Activated CD4-positive, alpha-beta memory T cell treated with anti-CD3 and anti-CD28 coated beads for 36 hours (primary cell): ENCODE measurements around the gene PITPNM3. TPM values are rescaled to one million over a fixed set of nuclear protein-coding genes. Genes with fewer than 3 reads are reported as not detected.

Experiments used
- CTCF ChIA-PET: fragments of 350-600 bp; sonication (Branson Sonifier 250); formaldehyde crosslinking; loops from one replicate; lab custom pipeline; 2021; ENCODE audit warnings: antibody characterized with exemption, inconsistent platforms; lab: Charles Lee
- POLR2A ChIA-PET: fragments of 350-600 bp; sonication (Branson Sonifier 250); formaldehyde crosslinking; loops from one replicate; lab custom pipeline; 2021; ENCODE audit warnings: antibody characterized with exemption; lab: Charles Lee
- DNase-seq: peaks from one replicate; pipeline ENCODE4 v3.0.0-alpha.2; 2020
- H3K27ac Mint-ChIP-seq: one replicate; pipeline ENCODE4 v1.8.0; 2021; ENCODE audit warnings: mixed read lengths
- H3K27me3 Mint-ChIP-seq: one replicate; pipeline ENCODE4 v1.8.0; 2021; ENCODE audit warnings: mixed read lengths
- H3K36me3 Mint-ChIP-seq: one replicate; pipeline ENCODE4 v1.8.0; 2021; ENCODE audit warnings: mixed read lengths
- H3K4me1 Mint-ChIP-seq: one replicate; pipeline ENCODE4 v1.8.0; 2021; ENCODE audit warnings: low read depth, mixed read lengths
- H3K4me3 Mint-ChIP-seq: one replicate; pipeline ENCODE4 v1.8.0; 2021; ENCODE audit warnings: mild to moderate bottlenecking, mixed read lengths
- H3K9me3 Mint-ChIP-seq: one replicate; pipeline ENCODE4 v1.8.0; 2021; ENCODE audit warnings: mixed read lengths
- intact Hi-C: fragments of 100-400 bp; cut with micrococcal nuclease; formaldehyde crosslinking; loops from one replicate; pipeline ENCODE4 v1.15.1; 2023
- total RNA-seq, 2 experiments: library from RNA; stranded (reverse); gene quantifications; one replicate each; pipeline ENCODE4 v1.2.3, GENCODE V29; 2021

The PITPNM3 gene
- total RNA-seq, 2 experiments from 2014 or later = 0.41 to 0.48 TPM

DNA sequence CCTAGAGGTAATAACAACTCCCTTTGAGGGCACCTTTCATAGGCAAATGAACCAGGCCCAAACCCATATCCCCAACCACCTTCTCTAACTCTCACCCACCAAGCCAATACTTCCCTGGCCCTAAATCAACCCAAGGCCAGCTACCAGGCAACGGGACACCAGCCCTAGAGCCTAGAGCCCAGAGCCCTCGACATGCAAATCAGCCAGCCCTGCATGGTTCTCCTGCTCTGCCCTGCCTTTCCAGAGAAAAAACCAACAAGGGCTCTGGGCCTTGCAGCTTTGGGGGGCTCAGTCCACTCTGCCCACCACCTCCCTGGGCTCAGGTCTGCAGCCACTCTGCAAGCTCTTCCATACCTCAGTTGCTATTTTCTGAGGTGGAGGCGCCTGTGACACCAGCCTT is 55.0 kb downstream of the PITPNM3 start:
- no peak overlapping the region for H3K27ac Mint-ChIP-seq
- no peaks in the 10 kb centered on the region for H3K9me3 Mint-ChIP-seq
- POLR2A ChIA-PET = interaction anchor here (0.7 kb wide), 1 partner anchor 141 kb away, joined by 3 read pairs; no protein-coding TSS in a partner anchor
- H3K4me1 Mint-ChIP-seq = peaks cover 4% of the 10 kb centered on the region
- no peaks in the 10 kb centered on the region for H3K27me3 Mint-ChIP-seq
- no peak for DNase-seq
- H3K36me3 Mint-ChIP-seq = no peaks in the 10 kb centered on the region
- intact Hi-C loops = no loop called here
- CTCF ChIA-PET = no interaction called here
- no peak overlapping the region for H3K4me3 Mint-ChIP-seq

- Mint-ChIP-seq H3K27ac (no peak overlapping the region), H3K9me3 (no peaks in the 10 kb centered on the region), H3K36me3 (no peaks in the 10 kb centered on the region), H3K4me1 (peaks cover 14% of the 10 kb centered on the region), H3K27me3 (no peaks in the 10 kb centered on the region), H3K4me3 (no peak overlapping the region)
- no peak for DNase-seq
- ChIA-PET POLR2A (no interaction called here), CTCF (interaction anchor here (1.1 kb wide), 1 partner anchor 26 kb away, joined by 4 read pairs; no protein-coding TSS in a partner anchor)
- intact Hi-C loops = no loop called here
Measured at GRCh38 chr17:6498901-6499540, 57.3 kb downstream of the PITPNM3 start.

DNA sequence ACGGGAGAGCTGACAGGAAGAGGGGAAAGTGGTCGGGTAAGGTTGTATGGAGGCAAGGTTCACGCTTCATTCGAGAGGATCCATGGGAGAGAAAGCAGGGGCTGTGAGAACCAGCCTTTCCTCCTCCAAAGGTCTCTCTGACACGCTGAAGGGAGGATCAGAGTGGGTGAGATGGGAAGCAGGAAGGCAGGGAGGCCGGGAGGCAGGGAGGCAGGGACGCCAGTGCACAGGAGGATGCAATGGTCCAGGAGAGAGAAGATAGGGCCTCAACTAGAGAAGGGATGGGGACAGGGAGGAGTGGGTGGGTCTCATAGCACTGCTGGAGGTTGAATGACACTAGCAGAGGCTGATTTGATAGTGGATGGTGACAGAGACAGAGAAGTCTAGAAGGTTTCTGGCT is 58.0 kb downstream of the PITPNM3 start:
- Mint-ChIP-seq H3K27me3 (no peaks in the 10 kb centered on the region), H3K36me3 (no peaks in the 10 kb centered on the region), H3K27ac (no peak overlapping the region), H3K4me1 (peaks cover 14% of the 10 kb centered on the region), H3K4me3 (no peak overlapping the region), H3K9me3 (no peaks in the 10 kb centered on the region)
- CTCF ChIA-PET = no interaction called here
- POLR2A ChIA-PET = no interaction called here
- intact Hi-C loops = no loop called here
- DNase-seq = no peak

- Mint-ChIP-seq H3K27ac (no peak overlapping the region), H3K27me3 (no peaks in the 10 kb centered on the region), H3K4me1 (peaks cover 14% of the 10 kb centered on the region), H3K4me3 (no peak overlapping the region), H3K36me3 (no peaks in the 10 kb centered on the region), H3K9me3 (no peaks in the 10 kb centered on the region)
- POLR2A ChIA-PET = no interaction called here
- CTCF ChIA-PET = interaction anchor here (1.0 kb wide), 1 partner anchor 24 kb away, joined by 5 read pairs; no protein-coding TSS in a partner anchor
- DNase-seq = no peak
- intact Hi-C loops = no loop called here
Measured at GRCh38 chr17:6497496-6498221, 58.7 kb downstream of the PITPNM3 start.

DNA sequence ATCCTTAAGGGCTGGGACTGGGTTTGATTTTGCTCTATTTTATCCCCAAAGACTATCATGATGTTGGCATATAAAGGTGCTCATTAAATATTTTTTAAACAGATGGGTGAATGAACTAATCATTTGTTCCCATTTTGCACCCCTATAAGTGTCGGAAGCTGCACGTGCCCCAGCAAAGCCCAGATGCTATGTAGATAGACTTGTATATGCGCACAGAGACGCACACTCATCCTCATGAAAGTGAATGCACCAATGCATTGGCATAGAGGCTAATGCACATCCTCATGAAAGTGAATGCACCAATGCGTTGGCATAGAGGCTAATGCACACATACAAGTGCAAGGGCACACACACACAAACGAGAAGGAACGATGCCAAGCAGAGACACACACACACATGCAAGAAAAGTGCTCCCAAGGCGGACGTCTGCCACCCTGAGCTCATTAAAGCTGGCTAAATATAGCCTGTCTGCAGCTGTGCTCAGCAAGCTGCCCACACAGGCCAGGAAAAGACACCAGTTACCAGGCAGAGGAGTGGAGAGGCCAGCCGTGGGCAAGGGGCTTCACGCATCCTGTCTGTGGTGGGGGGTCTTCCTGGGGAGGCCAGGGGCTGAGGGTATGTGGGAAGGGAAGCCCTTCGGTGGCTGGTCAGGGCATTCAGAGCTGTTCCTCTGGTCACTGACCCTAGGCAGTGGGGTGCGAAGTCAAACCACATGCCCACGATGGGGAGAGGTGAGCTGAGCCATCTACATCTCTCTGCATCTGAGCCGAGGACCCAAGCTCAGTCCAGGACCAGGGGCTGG is 59.5 kb downstream of the PITPNM3 start:
- ChIA-PET POLR2A (no interaction called here), CTCF (interaction anchor here (1.0 kb wide), 1 partner anchor 23 kb away, joined by 5 read pairs; no protein-coding TSS in a partner anchor)
- H3K27ac Mint-ChIP-seq = no peak overlapping the region
- no peaks in the 10 kb centered on the region for H3K36me3 Mint-ChIP-seq
- intact Hi-C loops = no loop called here
- no peaks in the 10 kb centered on the region for H3K27me3 Mint-ChIP-seq
- no peak for DNase-seq
- no peak overlapping the region for H3K4me3 Mint-ChIP-seq
- peaks cover 14% of the 10 kb centered on the region for H3K4me1 Mint-ChIP-seq
- H3K9me3 Mint-ChIP-seq = no peaks in the 10 kb centered on the region

DNA sequence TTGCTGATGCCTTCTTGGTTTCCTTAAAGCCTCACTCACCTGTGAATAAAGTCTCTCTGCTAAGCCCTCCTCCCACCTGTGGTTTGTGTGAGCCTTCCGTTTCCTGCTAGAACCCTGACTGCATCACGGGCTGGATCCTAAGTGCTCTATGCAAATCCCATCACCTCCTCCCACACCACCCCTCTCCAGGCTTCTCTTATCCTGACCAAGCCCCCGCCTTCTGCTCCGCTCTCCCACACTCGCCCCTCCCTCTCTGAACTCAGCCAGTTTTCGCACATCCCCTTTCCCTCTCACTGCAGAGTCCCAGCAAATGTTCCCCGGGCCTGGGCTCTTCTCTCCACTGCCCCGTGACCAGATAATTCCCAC is 60.3 kb downstream of the PITPNM3 start:
- no peak overlapping the region for H3K27ac Mint-ChIP-seq
- intact Hi-C loops = no loop called here
- no peaks in the 10 kb centered on the region for H3K36me3 Mint-ChIP-seq
- H3K4me1 Mint-ChIP-seq = peaks cover 14% of the 10 kb centered on the region
- DNase-seq = peak; percentile 34
- H3K9me3 Mint-ChIP-seq = no peaks in the 10 kb centered on the region
- no peak overlapping the region for H3K4me3 Mint-ChIP-seq
- H3K27me3 Mint-ChIP-seq = no peaks in the 10 kb centered on the region
- ChIA-PET POLR2A (no interaction called here), CTCF (interaction anchor here (1.8 kb wide), 1 partner anchor 24 kb away, joined by 6 read pairs; no protein-coding TSS in a partner anchor)

DNA sequence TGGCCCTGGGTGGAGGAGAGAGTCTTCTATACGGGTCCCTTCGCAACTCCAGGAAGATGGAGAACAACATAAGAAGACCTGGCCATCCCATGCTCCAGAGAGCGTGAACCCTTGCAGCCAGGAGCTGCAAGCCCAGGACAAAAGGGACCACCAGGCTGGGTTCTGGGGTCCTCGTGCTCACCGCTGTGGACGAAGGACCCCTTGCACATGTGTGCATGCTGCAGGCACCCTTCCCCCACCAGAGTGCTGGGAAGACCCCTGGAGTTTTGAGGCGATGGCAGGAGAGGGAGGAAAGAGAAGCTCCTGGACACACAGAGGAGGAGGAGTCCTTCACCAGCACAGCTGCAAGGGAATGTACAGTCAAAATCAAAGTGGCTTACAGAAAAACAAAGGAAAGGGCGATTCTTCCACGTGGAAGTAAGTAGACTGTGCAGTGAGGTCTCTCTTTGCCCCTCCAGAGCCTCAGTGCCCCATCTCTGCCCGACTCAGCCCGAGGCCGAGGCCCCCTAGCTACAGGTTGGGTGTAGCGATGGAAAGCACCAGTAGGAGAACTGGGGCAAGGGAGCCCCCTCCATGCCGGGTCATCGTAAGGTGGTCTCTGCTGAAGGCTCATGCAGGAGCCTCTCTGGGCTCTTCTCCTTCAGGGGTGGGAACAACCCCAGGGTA is 60.8 kb downstream of the PITPNM3 start:
- H3K9me3 Mint-ChIP-seq = no peaks in the 10 kb centered on the region
- POLR2A ChIA-PET = no interaction called here
- H3K27ac Mint-ChIP-seq = no peak overlapping the region
- DNase-seq = no peak
- CTCF ChIA-PET = interaction anchor here (1.8 kb wide), 1 partner anchor 23 kb away, joined by 6 read pairs; no protein-coding TSS in a partner anchor
- intact Hi-C loops = no loop called here
- H3K36me3 Mint-ChIP-seq = no peaks in the 10 kb centered on the region
- H3K4me1 Mint-ChIP-seq = peaks cover 14% of the 10 kb centered on the region
- H3K27me3 Mint-ChIP-seq = no peaks in the 10 kb centered on the region
- H3K4me3 Mint-ChIP-seq = no peak overlapping the region

DNA sequence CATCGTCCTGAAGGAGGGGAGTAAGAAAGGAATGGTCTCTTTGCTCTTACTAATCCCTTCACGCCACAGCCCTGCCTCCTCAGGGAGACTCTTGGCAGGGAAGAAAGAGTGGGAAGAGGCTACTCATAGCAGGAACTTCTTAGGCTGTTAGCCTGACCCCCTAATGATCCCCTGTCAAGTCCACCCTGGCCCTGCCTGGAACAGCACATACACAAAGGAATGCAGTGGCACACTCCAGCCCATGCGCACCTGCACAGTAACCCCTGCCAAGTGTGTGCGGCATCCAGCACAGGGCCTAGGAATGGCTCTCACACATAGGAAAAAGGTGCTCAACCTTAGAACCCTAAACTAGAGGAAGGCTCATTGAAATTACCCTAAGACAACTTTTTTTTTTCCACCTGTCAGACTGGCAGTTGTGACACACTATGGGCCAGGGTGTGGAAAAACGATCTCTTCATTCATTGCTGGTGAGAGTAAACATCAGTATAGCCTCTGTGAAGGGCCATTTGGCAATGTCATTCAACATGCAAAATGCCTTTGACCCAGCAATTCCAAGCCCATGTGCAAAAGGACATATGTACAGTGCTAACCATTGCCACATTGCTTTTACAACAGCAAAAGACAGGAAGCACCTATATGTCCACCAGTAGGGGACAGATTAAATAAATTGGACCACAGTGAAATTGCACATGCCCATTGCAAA is 62.0 kb downstream of the PITPNM3 start:
- H3K4me3 Mint-ChIP-seq = no peak overlapping the region

GRCh38 chr17:6492892-6493674 is 63.3 kb downstream of the PITPNM3 start:
- intact Hi-C loops = no loop called here
- no peaks in the 10 kb centered on the region for H3K9me3 Mint-ChIP-seq
- CTCF ChIA-PET = no interaction called here
- H3K4me3 Mint-ChIP-seq = no peak overlapping the region
- H3K27me3 Mint-ChIP-seq = peaks cover 2% of the 10 kb centered on the region
- H3K27ac Mint-ChIP-seq = no peak overlapping the region
- DNase-seq = no peak
- H3K36me3 Mint-ChIP-seq = no peaks in the 10 kb centered on the region
- POLR2A ChIA-PET = no interaction called here
- peaks cover 14% of the 10 kb centered on the region for H3K4me1 Mint-ChIP-seq

More for the DNA sequence above, 62.0 kb downstream of the PITPNM3 start:
- intact Hi-C loops = no loop called here
- ChIA-PET POLR2A (no interaction called here), CTCF (interaction anchor here (1.8 kb wide), 1 partner anchor 22 kb away, joined by 6 read pairs; no protein-coding TSS in a partner anchor)
- Mint-ChIP-seq H3K27ac (no peak overlapping the region), H3K27me3 (no peaks in the 10 kb centered on the region), H3K4me1 (peaks cover 14% of the 10 kb centered on the region), H3K9me3 (no peaks in the 10 kb centered on the region), H3K36me3 (no peaks in the 10 kb centered on the region)
- no peak for DNase-seq

DNA sequence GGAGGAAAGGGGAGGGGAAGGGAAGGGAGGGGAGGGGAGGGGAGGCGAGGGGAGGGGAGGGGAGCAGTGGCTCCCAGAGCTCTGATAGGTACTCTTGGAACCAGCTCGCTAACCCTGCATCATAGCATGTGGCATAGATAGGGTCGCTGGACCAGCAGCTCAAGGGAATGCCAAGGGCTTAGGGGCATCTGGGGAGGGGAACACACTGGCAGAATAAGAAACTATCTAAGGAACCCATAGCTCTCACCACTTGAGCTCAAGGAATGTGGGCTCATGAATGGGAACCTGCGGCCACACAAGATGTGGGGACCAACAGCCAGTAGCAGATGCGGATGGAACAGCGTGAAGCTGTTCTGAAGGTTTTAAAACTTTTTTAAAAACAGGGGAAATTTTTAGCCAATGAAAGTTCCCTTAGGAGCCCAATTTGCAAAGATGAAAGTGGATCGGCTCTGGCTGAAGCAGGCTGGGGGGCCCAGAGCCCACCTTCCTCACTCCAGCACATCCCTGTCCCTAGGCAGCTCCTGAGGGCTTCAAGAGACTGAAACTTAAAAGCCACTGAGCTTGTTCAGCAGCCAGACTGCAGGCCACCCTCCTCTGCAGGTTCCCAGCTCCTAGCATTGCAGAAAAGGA is 65.2 kb downstream of the PITPNM3 start:
- ChIA-PET POLR2A (interaction anchor here (0.5 kb wide), 1 partner anchor 128 kb away, joined by 3 read pairs; no protein-coding TSS in a partner anchor), CTCF (interaction anchor here (2.2 kb wide), 1 partner anchor 18 kb away, joined by 7 read pairs; no protein-coding TSS in a partner anchor)
- Mint-ChIP-seq H3K4me1 (peaks cover 9% of the 10 kb centered on the region), H3K27ac (no peak overlapping the region), H3K4me3 (no peak overlapping the region), H3K9me3 (no peaks in the 10 kb centered on the region), H3K27me3 (peaks cover 9% of the 10 kb centered on the region), H3K36me3 (no peaks in the 10 kb centered on the region)
- no peak for DNase-seq
- intact Hi-C loops = no loop called here
